Motor neuron (in vitro differentiated cells): ENCODE measurements around the gene GDPD5. TPM values are rescaled to one million over a fixed set of nuclear protein-coding genes. Genes with fewer than 3 reads are reported as not detected.
"Not testable (repeated sequence)": the region's sequence is repeated elsewhere in the genome, so short reads cannot be mapped to it uniquely, and the experiment has no call there.

Source experiments
- ATAC-seq, 8 experiments: fragments of 200-7000 bp; cut with Tn5 transposase; replicated peaks in 6 of 8; 2 replicates each; pipeline ENCODE4 v1.8.0; 2021; ENCODE audit warnings: mild to moderate bottlenecking in 8 of 8, moderate library complexity in 8 of 8
- H3K27ac ChIP-seq, 2 donors: fragments of 250-450 bp; sonication (Bioruptor Pico); 2 replicates each; pipeline ENCODE4 v1.9.0; 2021; ENCODE audit warnings: antibody characterized with exemption in 2 of 2, mild to moderate bottlenecking in 2 of 2, moderate library complexity in 1 of 2
- H3K4me1 ChIP-seq, 2 donors: fragments of 250-450 bp; sonication (Bioruptor Pico); replicated peaks in 1 of 2; 2 replicates each; pipeline ENCODE4 v1.6.1; 2021; ENCODE audit warnings: antibody characterized with exemption in 2 of 2, mild to moderate bottlenecking in 2 of 2, moderate library complexity in 1 of 2
- H3K4me3 ChIP-seq, 5 donors: fragments of 250-450 bp; sonication (Bioruptor Pico); 2 replicates each; pipeline ENCODE4 v1.9.0; 2021; ENCODE audit warnings: antibody characterized with exemption in 5 of 5, mild to moderate bottlenecking in 5 of 5, moderate library complexity in 4 of 5
- WGBS, 10 experiments: fragments of 450-650 bp; shearing (Covaris generic); methylation state at CpG; one replicate each; pipeline ENCODE4 v1.0.0; 2022; 5-methylcytosine and 5-hydroxymethylcytosine counted together
- in situ Hi-C, 9 experiments: fragments of 400-800 bp; cut with MboI; loops; one replicate each; pipeline ENCODE4 v1.15.0; 2021; ENCODE audit warnings: low sequenced_read_pairs in 9 of 9, low pct_unique_long_range_greater_than_20kb in 2 of 9; ENCODE audit not compliant: unreplicated experiment in 9 of 9
- total RNA-seq, 8 experiments: library from RNA; unstranded; fragments of 300-600 nt; gene quantifications; 2 replicates each; pipeline versions ENCODE4 v1.2.3 to v1.2.4, GENCODE V29; 2022

GDPD5 gene
- total RNA-seq, 8 experiments from 2014 or later: 3.2 to 28.2 (median 16.1) TPM

GRCh38 chr11:75426720-75427086 is 99.0 kb downstream of the GDPD5 start:
- 83 to 100% (median 94%) methylated on average over 1 to 4 of the region's 5 CpGs; no CpG with 5 or more reads in 6 of the 10 experiments for WGBS, 10 experiments

GRCh38 chr11:75425422-75425821 is 100.3 kb downstream of the GDPD5 start:
- ATAC-seq: no peak
- Histone ChIP-seq H3K4me3 (no peak overlapping the region), H3K4me1 (peaks cover 25 to 38% of the 10 kb centered on the region in 2 donors), H3K27ac (no peak overlapping the region)
- in situ Hi-C loops: no loop called here
- WGBS, 10 experiments: 78 to 100% (median 84%) methylated on average over 1 to 5 of the region's 29 CpGs; no CpG with 5 or more reads in 4 of the 10 experiments

More at GRCh38 chr11:75426720-75427086, 99.0 kb downstream of the GDPD5 start:
- Histone ChIP-seq H3K4me3 (no peak overlapping the region), H3K27ac (no peak overlapping the region), H3K4me1 (peaks cover 18 to 39% of the 10 kb centered on the region in 2 donors)
- ATAC-seq: no peak
- in situ Hi-C loops: no loop called here

- peak in 2 of 8 experiments; percentile 0 to 1 for ATAC-seq
- no peak overlapping the region for H3K4me3 ChIP-seq
- in situ Hi-C loops: no loop called here
- H3K4me1 ChIP-seq: peaks cover 27 to 36% of the 10 kb centered on the region in 2 donors
- WGBS, 10 experiments: 25 to 100% (median 80%) methylated on average over 1 of the region's 1 CpG; no CpG with 5 or more reads in 3 of the 10 experiments
- no peak overlapping the region for H3K27ac ChIP-seq
Observed at GRCh38 chr11:75424396-75424795, 101.3 kb downstream of the GDPD5 start.

GRCh38 chr11:75423721-75424120 is 102.0 kb downstream of the GDPD5 start:
- Histone ChIP-seq H3K27ac (no peak overlapping the region), H3K4me3 (no peak overlapping the region), H3K4me1 (peaks cover 27 to 30% of the 10 kb centered on the region in 2 donors)
- in situ Hi-C loops: no loop called here
- ATAC-seq: no peak
- WGBS, 10 experiments: no CpG with 5 or more reads among the region's 9 CpGs

GRCh38 chr11:75422248-75423231 is 103.2 kb downstream of the GDPD5 start:
- 84 to 100% (median 100%) methylated on average over 1 to 7 of the region's 15 CpGs; no CpG with 5 or more reads in 1 of the 10 experiments for WGBS, 10 experiments
- no peak overlapping the region for H3K4me3 ChIP-seq
- ATAC-seq: peak in 6 of 8 experiments; percentile 10 to 85 (median 28)
- H3K27ac ChIP-seq: no peak overlapping the region
- in situ Hi-C loops: no loop called here
- H3K4me1 ChIP-seq: peaks cover 27 to 29% of the 10 kb centered on the region in 2 donors

GRCh38 chr11:75421902-75422247 is 103.9 kb downstream of the GDPD5 start:
- peak in 4 of 8 experiments; percentile 12 to 84 (median 74) for ATAC-seq
- H3K4me1 ChIP-seq: peaks cover 27 to 29% of the 10 kb centered on the region in 2 donors
- in situ Hi-C loops: no loop called here
- H3K27ac ChIP-seq: no peak overlapping the region
- 7 to 100% (median 90%) methylated on average over 1 to 2 of the region's 2 CpGs; no CpG with 5 or more reads in 4 of the 10 experiments for WGBS, 10 experiments
- H3K4me3 ChIP-seq: no peak overlapping the region

- ATAC-seq: peak in 6 of 8 experiments; percentile 2 to 67 (median 64)
- no peak overlapping the region for H3K4me3 ChIP-seq
- in situ Hi-C loops: no loop called here
- H3K27ac ChIP-seq: peak overlapping the region; percentile 68 to 73
- 33 to 80% (median 72%) methylated on average over 1 to 8 of the region's 11 CpGs; no CpG with 5 or more reads in 5 of the 10 experiments for whole genome bisulfite sequencing, 10 experiments
- peaks cover 27 to 29% of the 10 kb centered on the region in 2 donors for H3K4me1 ChIP-seq
Observed at GRCh38 chr11:75421035-75421602, 104.6 kb downstream of the GDPD5 start.

GRCh38 chr11:75420224-75421034 is 105.3 kb downstream of the GDPD5 start:
- in situ Hi-C loops: no loop called here
- 67 to 97% (median 96%) methylated on average over 3 to 7 of the region's 14 CpGs; no CpG with 5 or more reads in 4 of the 10 experiments for WGBS, 10 experiments
- peak in 1 of 8 experiments; percentile 3 for ATAC-seq
- no peak overlapping the region for H3K4me3 ChIP-seq
- H3K4me1 ChIP-seq: peaks cover 27 to 29% of the 10 kb centered on the region in 2 donors
- peak overlapping the region; percentile 68 to 73 for H3K27ac ChIP-seq

- ATAC-seq: no peak
- 60 to 100% (median 100%) methylated on average over 1 to 2 of the region's 2 CpGs; no CpG with 5 or more reads in 5 of the 10 experiments for WGBS, 10 experiments
- in situ Hi-C loops: no loop called here
- H3K4me3 ChIP-seq: no peak overlapping the region
- no peak overlapping the region for H3K27ac ChIP-seq
- H3K4me1 ChIP-seq: no peaks in the 10 kb centered on the region
Observed at GRCh38 chr11:75413864-75414263, 111.9 kb downstream of the GDPD5 start.

GRCh38 chr11:75413146-75413545 is 112.6 kb downstream of the GDPD5 start:
- ATAC-seq: peak in 1 of 8 experiments; percentile 5
- 30 to 100% (median 100%) methylated on average over 1 to 2 of the region's 10 CpGs; no CpG with 5 or more reads in 5 of the 10 experiments for WGBS, 10 experiments
- H3K4me3 ChIP-seq, H3K27ac ChIP-seq, H3K4me1 ChIP-seq, in situ Hi-C loops: not testable (repeated sequence)

GRCh38 chr11:75409971-75410370 is 115.8 kb downstream of the GDPD5 start:
- in situ Hi-C loops, H3K27ac ChIP-seq, ATAC-seq, H3K4me3 ChIP-seq, H3K4me1 ChIP-seq: not testable (repeated sequence)
- no CpG with 5 or more reads among the region's 33 CpGs for WGBS, 10 experiments

GRCh38 chr11:75408957-75409219 is 116.9 kb downstream of the GDPD5 start:
- ATAC-seq: no peak
- in situ Hi-C loops: no loop called here
- no peak overlapping the region for H3K27ac ChIP-seq
- no peak overlapping the region for H3K4me3 ChIP-seq
- H3K4me1 ChIP-seq: no peaks in the 10 kb centered on the region
- WGBS, 10 experiments: 67 to 100% (median 96%) methylated on average over 1 to 2 of the region's 2 CpGs; no CpG with 5 or more reads in 4 of the 10 experiments
